Measurements from ENCODE around the gene TP53RK.

DNA sequence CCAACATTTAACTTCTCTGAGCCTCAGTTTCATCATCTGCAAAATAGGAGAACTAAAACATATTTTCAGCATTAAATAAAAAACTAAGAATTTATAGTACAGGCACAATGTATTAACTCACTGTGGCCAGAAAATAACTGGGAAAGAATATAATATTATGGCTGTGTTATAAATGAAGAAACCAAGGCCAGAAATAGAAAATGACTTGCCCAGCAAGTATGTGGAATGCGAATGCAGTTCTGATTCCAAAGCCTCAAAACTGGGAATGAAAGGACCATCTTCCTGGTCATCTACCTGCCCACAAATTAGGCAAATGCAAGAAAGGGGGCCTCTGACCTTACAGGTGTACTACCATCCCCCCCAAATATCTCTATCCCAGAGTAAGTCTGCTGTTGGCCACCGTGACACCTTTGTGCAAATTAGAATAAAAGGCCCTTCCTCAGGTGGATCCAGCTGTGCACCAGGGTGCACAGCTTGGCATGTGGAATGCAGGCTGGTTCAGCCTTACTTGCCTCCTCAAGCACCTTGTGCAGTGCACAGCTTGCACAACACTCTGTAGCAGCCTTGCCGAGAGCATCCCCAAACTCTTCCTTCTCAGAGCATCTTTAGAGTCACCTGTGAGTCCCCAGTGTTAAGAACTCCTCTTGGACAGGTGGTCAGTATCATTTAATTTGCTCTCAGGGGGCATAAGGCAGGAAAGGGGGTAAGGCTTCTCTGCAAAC, 42.4 kb downstream of the TP53RK start:
- TF ChIP-seq ZNF282 (IDR thresholded peaks at IDR 0.05; ENCODE audit: partially characterized antibody) = no peak
- no peak for TF ChIP-seq FOSL1 (CRISPR knock-in tag; IDR thresholded peaks at IDR 0.05; ENCODE audit: borderline replicate concordance)
- TF ChIP-seq ZNF367 (CRISPR knock-in tag; IDR thresholded peaks at IDR 0.05; ENCODE audit: borderline replicate concordance) = no peak
- TF ChIP-seq, protein P1, sequence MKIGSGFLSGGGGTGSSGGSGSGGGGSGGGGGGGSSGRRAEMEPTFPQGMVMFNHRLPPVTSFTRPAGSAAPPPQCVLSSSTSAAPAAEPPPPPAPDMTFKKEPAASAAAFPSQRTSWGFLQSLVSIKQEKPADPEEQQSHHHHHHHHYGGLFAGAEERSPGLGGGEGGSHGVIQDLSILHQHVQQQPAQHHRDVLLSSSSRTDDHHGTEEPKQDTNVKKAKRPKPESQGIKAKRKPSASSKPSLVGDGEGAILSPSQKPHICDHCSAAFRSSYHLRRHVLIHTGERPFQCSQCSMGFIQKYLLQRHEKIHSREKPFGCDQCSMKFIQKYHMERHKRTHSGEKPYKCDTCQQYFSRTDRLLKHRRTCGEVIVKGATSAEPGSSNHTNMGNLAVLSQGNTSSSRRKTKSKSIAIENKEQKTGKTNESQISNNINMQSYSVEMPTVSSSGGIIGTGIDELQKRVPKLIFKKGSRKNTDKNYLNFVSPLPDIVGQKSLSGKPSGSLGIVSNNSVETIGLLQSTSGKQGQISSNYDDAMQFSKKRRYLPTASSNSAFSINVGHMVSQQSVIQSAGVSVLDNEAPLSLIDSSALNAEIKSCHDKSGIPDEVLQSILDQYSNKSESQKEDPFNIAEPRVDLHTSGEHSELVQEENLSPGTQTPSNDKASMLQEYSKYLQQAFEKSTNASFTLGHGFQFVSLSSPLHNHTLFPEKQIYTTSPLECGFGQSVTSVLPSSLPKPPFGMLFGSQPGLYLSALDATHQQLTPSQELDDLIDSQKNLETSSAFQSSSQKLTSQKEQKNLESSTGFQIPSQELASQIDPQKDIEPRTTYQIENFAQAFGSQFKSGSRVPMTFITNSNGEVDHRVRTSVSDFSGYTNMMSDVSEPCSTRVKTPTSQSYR (CRISPR knock-in tag; IDR thresholded peaks at IDR 0.05; ENCODE audit: borderline replicate concordance) = no peak
- no peak for TF ChIP-seq POLR2AphosphoS5 (IDR thresholded peaks at IDR 0.05; ENCODE audit: low read depth, low read length)

Measured in HepG2 (cell line).